Measurements from ENCODE around the gene CNTNAP4. TPM values are rescaled to one million over a fixed set of nuclear protein-coding genes. Genes with fewer than 3 reads are reported as not detected.

CNTNAP4 gene
- total and polyA plus RNA-seq, 10 of the 15 experiments (the other 5 are each of a cell fraction or from before 2014, with no cell fraction given) = 0.45 to 1.9 (median 0.90) TPM

GRCh38 chr16:76385601-76386230, 108.5 kb downstream of the CNTNAP4 start:
- ChIA-PET SMC1A (ENCODE audit: uncharacterized antibody, unreplicated experiment) (interaction anchor here (1.3 to 2.1 kb wide), 2 partner anchors 11 to 19 kb away, joined by 4 to 5 read pairs; no protein-coding TSS in a partner anchor), POLR2A (no interaction called here), CTCF (no interaction called here), RAD21 (ENCODE audit: unreplicated experiment) (no interaction called here)
- no peaks in the 10 kb centered on the region for H3K9me3 ChIP-seq (replicated peaks; ENCODE audit: control insufficient read depth, insufficient read depth, low read length)
- no peak overlapping the region for H2AFZ ChIP-seq (ENCODE audit: control insufficient read depth, low read depth, low read length)
- no peaks in the 10 kb centered on the region for H3K79me2 ChIP-seq (ENCODE audit: control insufficient read depth, insufficient read depth, low read length)
- no peak overlapping the region for H3K9ac ChIP-seq (ENCODE audit: control insufficient read depth, insufficient read depth, low read length)
- no peaks in the 10 kb centered on the region for H3K4me1 ChIP-seq (ENCODE audit: control insufficient read depth, insufficient read depth, low read length)
- no TSS peak for BruUV-seq (replicated peaks)
- DNase-seq (ENCODE audit: low read depth, low spot score) (no peak), FAIRE-seq (no peak), ATAC-seq (no peak)
- no peak overlapping the region for H3K4me2 ChIP-seq (ENCODE audit: control insufficient read depth, insufficient read depth)
- 29% methylated on average over 7 of the region's 7 CpGs for WGBS (ENCODE audit: insufficient coverage, insufficient replicate concordance, low lambda C conversion rate, missing lambda C conversion rate)
- no peaks in the 10 kb centered on the region for H3K27me3 ChIP-seq (replicated peaks in 1 of 2; ENCODE audit: control insufficient read depth in 2 of 2, insufficient read depth in 2 of 2, low read length in 1 of 2)
- in situ Hi-C loops (cut with MboI) = no loop called here
- H4K20me1 ChIP-seq (ENCODE audit: control insufficient read depth, insufficient read depth) = no peaks in the 10 kb centered on the region
- TF ChIP-seq CBX3 (IDR thresholded peaks at IDR 0.05; ENCODE audit: borderline replicate concordance, low read depth) (no peak), NKRF (conservative IDR thresholded peaks at IDR 0.05) (no peak), POLR2AphosphoS2 (IDR thresholded peaks at IDR 0.05; ENCODE audit: low read depth, low read length) (no peak), RELA (IDR thresholded peaks at IDR 0.05; ENCODE audit: borderline replicate concordance, partially characterized antibody) (no peak), BCL11A (IDR thresholded peaks at IDR 0.05; ENCODE audit: low read depth, low read length) (no peak), CBFB (IDR thresholded peaks at IDR 0.05; ENCODE audit: low read depth) (no peak), HSF1 (IDR thresholded peaks at IDR 0.05; ENCODE audit: low read depth, low read length) (no peak), ZNF592 (IDR thresholded peaks at IDR 0.05) (no peak), BRCA1 (IDR thresholded peaks at IDR 0.05; ENCODE audit: low read depth, low read length) (no peak), POU2F2 (IDR thresholded peaks at IDR 0.05; ENCODE audit: borderline replicate concordance, low read depth, low read length) (no peak), RB1 (IDR thresholded peaks at IDR 0.05; ENCODE audit: borderline replicate concordance) (no peak)
- no peak overlapping the region for H3K4me3 ChIP-seq
- H3K36me3 ChIP-seq (ENCODE audit: control insufficient read depth in 2 of 2, insufficient read depth in 2 of 2, low read length in 1 of 2) = no peaks in the 10 kb centered on the region
- no peak overlapping the region for H3K27ac ChIP-seq (ENCODE audit: control insufficient read depth, insufficient read depth)
- intact Hi-C loops (cut with micrococcal nuclease; ENCODE audit: unreplicated experiment) = no loop called here

All from GM12878 (cell line).